ENCODE data around the gene DNM1L.

The DNM1L gene

GRCh38 chr12:32789916-32790315, 110.8 kb downstream of the DNM1L start:
- no peaks in the 10 kb centered on the region for H3K9me3 ChIP-seq
- H3K4me2 ChIP-seq = no peak overlapping the region
- no peak overlapping the region for H3K27ac ChIP-seq
- no peak for TF ChIP-seq Cebpa-rat (IDR thresholded peaks at IDR 0.05)
- no peak overlapping the region for H3K9ac ChIP-seq
- no peaks in the 10 kb centered on the region for H4K20me1 ChIP-seq
- H3K36me3 ChIP-seq = no peaks in the 10 kb centered on the region
- H3K4me1 ChIP-seq = no peaks in the 10 kb centered on the region
- H3K4me3 ChIP-seq = no peak overlapping the region
- H3K27me3 ChIP-seq = no peaks in the 10 kb centered on the region

DNA sequence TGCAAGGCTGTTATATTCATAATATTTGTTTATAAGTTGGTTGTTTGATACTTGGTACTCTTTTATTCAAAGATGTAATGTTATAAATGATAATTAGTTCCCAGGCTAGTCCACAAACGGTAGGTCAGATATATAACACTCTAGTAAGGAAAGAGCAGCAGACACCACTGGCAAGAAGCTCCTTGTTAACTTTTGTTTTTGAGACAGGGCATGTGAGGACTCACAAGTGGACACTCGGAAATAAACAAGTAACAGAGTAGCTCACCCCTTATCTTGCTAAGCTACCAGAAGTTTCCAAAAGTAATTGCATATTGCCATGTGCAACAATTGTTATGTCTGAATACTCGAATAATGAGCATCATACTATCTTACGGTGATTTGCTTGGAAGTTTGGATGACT, 115.2 kb downstream of the DNM1L start:
- Histone ChIP-seq H3K27me3 (no peaks in the 10 kb centered on the region), H3K27ac (no peak overlapping the region), H3K4me1 (no peaks in the 10 kb centered on the region), H3K4me2 (no peak overlapping the region), H3K9me3 (no peaks in the 10 kb centered on the region), H3K9ac (no peak overlapping the region), H3K4me3 (no peak overlapping the region), H4K20me1 (no peaks in the 10 kb centered on the region), H3K36me3 (no peaks in the 10 kb centered on the region)
- no peak for TF ChIP-seq Cebpa-rat (IDR thresholded peaks at IDR 0.05)

All from BLaER1 (cell line).